GM12878 (cell line): ENCODE data around the gene ENTREP1. TPM values are rescaled to one million over a fixed set of nuclear protein-coding genes. Genes with fewer than 3 reads are reported as not detected.

ENCODE experiments used
- BHLHE40 ChIP-seq, 2 experiments: fragments of 450-650 bp in 1 of 2; IDR thresholded peaks; 2 replicates each; pipeline ENCODE4 v1.6.1; 2011 to 2017; ENCODE audit warnings: low read depth in 2 of 2, borderline replicate concordance in 1 of 2, improper control_type of control experiment in 1 of 2, low read length in 1 of 2, mild to moderate bottlenecking in 1 of 2
- MYB ChIP-seq: fragments of 150-350 bp; IDR thresholded peaks from 2 replicates; pipeline ENCODE4 v1.6.1; 2014; ENCODE audit warnings: mild to moderate bottlenecking, low read depth, low read length, borderline replicate concordance
- RAD51 ChIP-seq: fragments of 450-650 bp; IDR thresholded peaks from 2 replicates; pipeline ENCODE4 v1.6.1; 2016; ENCODE audit warnings: moderate library complexity, mild to moderate bottlenecking, inconsistent platforms
- RFX5 ChIP-seq: IDR thresholded peaks from 2 replicates; pipeline ENCODE4 v1.6.1; 2011; ENCODE audit warnings: low read depth, low read length, improper control_type of control experiment
- polyA plus RNA-seq, 11 experiments: library from polyadenylated mRNA; depleted of rRNA in 4 of 11; unstranded in 6 of 11; stranded (reverse) in 5 of 11; fragments of >200 nt; fragmentation: Nextera tagmentation in 4 of 11; fragmentation: Illumina TruSeq in 1 of 11; extraction: Ambion mirVana in 4 of 11; extraction: Trizol in 1 of 11; gene quantifications; 1 replicate in 1 of 11; 2 replicates in 10 of 11; pipeline versions ENCODE4 v1.2.1 to v1.2.3, GENCODE V29; 2011 to 2016; ENCODE audit warnings: inconsistent platforms in 2 of 11, missing spikeins in 2 of 11, low read depth in 1 of 11
- total RNA-seq, 4 experiments: library from RNA; depleted of rRNA in 3 of 4; stranded (reverse); fragments of >200 nt in 3 of 4; fragmentation: Illumina TruSeq in 1 of 4; extraction: Trizol in 1 of 4; gene quantifications; 2 replicates each; pipeline versions ENCODE4 v1.2.1 to v1.2.3, GENCODE V29; 2013 to 2021
- TF ChIP-seq, protein P1 (sequence below): fragments of 450-650 bp; IDR thresholded peaks from 2 replicates; pipeline ENCODE4 v1.6.1; 2017; ENCODE audit warnings: mild to moderate bottlenecking, moderate library complexity
- TF ChIP-seq, protein P2 (sequence below): fragments of 450-650 bp; IDR thresholded peaks from 2 replicates; pipeline ENCODE4 v1.6.1; 2014; ENCODE audit warnings: mild to moderate bottlenecking

ENTREP1 gene
- total and polyA plus RNA-seq, 10 of the 15 experiments (the other 5 are each of a cell fraction or from before 2014, with no cell fraction given): not detected

DNA sequence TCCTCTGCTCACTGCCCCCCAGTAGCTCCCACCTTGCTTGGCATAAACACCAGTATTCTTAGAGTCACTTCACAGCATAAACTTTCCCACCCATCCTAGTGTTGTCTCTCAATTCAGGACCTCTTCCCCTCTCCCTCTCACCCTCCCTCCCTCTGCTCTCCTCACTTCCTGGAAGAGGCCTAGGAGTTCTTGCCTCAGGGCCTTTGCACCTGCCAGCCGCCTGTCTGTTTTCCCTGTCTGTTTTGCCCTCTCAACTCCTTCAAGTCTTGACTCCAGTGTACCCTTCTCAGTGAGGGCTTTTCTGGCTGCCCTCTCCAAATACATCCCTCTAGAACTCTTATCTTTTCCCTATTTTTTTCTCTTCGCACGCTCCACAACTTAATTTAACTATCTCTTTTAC is 86.2 kb downstream of the ENTREP1 start (continued):
- TF ChIP-seq, protein P1, sequence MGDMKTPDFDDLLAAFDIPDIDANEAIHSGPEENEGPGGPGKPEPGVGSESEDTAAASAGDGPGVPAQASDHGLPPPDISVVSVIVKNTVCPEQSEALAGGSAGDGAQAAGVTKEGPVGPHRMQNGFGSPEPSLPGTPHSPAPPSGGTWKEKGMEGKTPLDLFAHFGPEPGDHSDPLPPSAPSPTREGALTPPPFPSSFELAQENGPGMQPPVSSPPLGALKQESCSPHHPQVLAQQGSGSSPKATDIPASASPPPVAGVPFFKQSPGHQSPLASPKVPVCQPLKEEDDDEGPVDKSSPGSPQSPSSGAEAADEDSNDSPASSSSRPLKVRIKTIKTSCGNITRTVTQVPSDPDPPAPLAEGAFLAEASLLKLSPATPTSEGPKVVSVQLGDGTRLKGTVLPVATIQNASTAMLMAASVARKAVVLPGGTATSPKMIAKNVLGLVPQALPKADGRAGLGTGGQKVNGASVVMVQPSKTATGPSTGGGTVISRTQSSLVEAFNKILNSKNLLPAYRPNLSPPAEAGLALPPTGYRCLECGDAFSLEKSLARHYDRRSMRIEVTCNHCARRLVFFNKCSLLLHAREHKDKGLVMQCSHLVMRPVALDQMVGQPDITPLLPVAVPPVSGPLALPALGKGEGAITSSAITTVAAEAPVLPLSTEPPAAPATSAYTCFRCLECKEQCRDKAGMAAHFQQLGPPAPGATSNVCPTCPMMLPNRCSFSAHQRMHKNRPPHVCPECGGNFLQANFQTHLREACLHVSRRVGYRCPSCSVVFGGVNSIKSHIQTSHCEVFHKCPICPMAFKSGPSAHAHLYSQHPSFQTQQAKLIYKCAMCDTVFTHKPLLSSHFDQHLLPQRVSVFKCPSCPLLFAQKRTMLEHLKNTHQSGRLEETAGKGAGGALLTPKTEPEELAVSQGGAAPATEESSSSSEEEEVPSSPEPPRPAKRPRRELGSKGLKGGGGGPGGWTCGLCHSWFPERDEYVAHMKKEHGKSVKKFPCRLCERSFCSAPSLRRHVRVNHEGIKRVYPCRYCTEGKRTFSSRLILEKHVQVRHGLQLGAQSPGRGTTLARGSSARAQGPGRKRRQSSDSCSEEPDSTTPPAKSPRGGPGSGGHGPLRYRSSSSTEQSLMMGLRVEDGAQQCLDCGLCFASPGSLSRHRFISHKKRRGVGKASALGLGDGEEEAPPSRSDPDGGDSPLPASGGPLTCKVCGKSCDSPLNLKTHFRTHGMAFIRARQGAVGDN: no peak
- TF ChIP-seq, protein P2, sequence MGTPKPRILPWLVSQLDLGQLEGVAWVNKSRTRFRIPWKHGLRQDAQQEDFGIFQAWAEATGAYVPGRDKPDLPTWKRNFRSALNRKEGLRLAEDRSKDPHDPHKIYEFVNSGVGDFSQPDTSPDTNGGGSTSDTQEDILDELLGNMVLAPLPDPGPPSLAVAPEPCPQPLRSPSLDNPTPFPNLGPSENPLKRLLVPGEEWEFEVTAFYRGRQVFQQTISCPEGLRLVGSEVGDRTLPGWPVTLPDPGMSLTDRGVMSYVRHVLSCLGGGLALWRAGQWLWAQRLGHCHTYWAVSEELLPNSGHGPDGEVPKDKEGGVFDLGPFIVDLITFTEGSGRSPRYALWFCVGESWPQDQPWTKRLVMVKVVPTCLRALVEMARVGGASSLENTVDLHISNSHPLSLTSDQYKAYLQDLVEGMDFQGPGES: no peak
- TF ChIP-seq RAD51 (no peak), MYB (no peak), BHLHE40 (IDR thresholded peaks at IDR 0.05; ENCODE audit: borderline replicate concordance in 1 of 2, low read depth in 2 of 2, low read length in 1 of 2) (no peak), RFX5 (no peak)
